ENCODE measurements around the gene MSGN1. TPM values are rescaled to one million over a fixed set of nuclear protein-coding genes. Genes with fewer than 3 reads are reported as not detected.

MSGN1 gene
- total RNA-seq, 1 experiment from 2014 or later = not detected

DNA sequence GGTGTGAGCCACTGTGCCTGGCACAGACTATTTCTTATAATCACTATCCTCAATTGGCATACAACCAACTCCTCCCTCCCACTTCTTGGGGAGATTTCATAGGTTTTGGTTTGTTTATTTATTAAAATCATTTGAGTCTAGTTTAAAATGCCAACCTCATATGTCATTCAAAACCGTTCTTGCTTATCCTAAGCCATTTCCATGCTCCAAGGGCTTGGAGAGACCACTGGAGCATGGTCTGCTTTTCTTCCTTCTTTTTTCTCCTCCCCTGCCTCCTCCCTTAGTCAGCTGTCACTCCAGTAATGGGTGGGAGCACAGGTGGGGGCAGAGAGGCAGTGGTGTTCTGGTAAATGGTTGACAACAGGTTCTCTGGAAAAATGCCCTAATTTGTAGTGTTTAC is 41.8 kb downstream of the MSGN1 start:
- Histone ChIP-seq H2AFZ (no peak overlapping the region), H3F3A (ENCODE audit: insufficient read depth, low read depth) (no peaks in the 10 kb centered on the region), H3K27ac (no peak overlapping the region), H3K4me1 (replicated peaks; ENCODE audit: insufficient read depth) (peaks cover 5% of the 10 kb centered on the region; the same call in 1 of the 2 replicates), H4K20me1 (ENCODE audit: insufficient read depth) (no peaks in the 10 kb centered on the region), H3K36me3 (ENCODE audit: low read depth) (no peaks in the 10 kb centered on the region), H3K79me2 (ENCODE audit: low read depth) (no peaks in the 10 kb centered on the region), H3K9me2 (ENCODE audit: insufficient read depth) (no peaks in the 10 kb centered on the region), H3K4me2 (no peak overlapping the region), H3K4me3 (no peak overlapping the region), H3K9me3 (ENCODE audit: insufficient read depth, low read depth) (no peaks in the 10 kb centered on the region), H3K27me3 (ENCODE audit: insufficient read depth, low read depth) (no peaks in the 10 kb centered on the region)
- CTCF ChIA-PET = no interaction called here
- TF ChIP-seq, protein P1, sequence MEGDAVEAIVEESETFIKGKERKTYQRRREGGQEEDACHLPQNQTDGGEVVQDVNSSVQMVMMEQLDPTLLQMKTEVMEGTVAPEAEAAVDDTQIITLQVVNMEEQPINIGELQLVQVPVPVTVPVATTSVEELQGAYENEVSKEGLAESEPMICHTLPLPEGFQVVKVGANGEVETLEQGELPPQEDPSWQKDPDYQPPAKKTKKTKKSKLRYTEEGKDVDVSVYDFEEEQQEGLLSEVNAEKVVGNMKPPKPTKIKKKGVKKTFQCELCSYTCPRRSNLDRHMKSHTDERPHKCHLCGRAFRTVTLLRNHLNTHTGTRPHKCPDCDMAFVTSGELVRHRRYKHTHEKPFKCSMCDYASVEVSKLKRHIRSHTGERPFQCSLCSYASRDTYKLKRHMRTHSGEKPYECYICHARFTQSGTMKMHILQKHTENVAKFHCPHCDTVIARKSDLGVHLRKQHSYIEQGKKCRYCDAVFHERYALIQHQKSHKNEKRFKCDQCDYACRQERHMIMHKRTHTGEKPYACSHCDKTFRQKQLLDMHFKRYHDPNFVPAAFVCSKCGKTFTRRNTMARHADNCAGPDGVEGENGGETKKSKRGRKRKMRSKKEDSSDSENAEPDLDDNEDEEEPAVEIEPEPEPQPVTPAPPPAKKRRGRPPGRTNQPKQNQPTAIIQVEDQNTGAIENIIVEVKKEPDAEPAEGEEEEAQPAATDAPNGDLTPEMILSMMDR (conservative IDR thresholded peaks at IDR 0.05) = no peak
- no peak for TF ChIP-seq EZH2 (IDR thresholded peaks at IDR 0.05; ENCODE audit: low read depth)
- POLR2A ChIA-PET (ENCODE audit: unreplicated experiment) = no interaction called here
- intact Hi-C loops (cut with micrococcal nuclease; ENCODE audit: unreplicated experiment) = no loop called here
- BruUV-seq (replicated peaks) = no TSS peak
- DNase-seq = no peak

DNA sequence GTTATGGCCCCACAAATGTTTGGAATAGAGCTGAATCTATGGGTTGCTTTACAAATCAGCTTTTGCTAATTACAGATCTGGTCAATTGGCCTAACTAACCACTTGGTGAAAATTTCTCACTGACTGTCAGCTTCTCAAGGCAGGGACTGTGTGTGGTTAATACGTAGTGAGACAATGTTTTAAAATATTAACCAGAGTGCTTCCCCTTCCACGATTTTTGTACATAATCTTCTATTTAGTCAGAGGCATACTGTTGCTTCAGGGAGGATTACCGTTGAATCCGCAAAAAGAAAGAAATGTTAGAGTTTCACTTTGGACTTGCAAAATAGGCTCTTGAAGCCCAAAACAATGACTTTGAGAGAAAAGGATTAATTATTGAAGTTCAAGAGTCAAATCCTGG is 47.3 kb downstream of the MSGN1 start:
- H3K9me3 ChIP-seq (ENCODE audit: insufficient read depth, low read depth) = no peaks in the 10 kb centered on the region
- H2AFZ ChIP-seq = no peak overlapping the region
- H3K4me3 ChIP-seq = no peak overlapping the region
- H3K4me2 ChIP-seq = no peak overlapping the region
- H3K9me2 ChIP-seq (ENCODE audit: insufficient read depth) = 0 out of 2 replicates have a peak, but pooled peaks cover 4% of the 10 kb centered on the region
- no peak for TF ChIP-seq EZH2 (IDR thresholded peaks at IDR 0.05; ENCODE audit: low read depth)
- TF ChIP-seq, protein P1 (conservative IDR thresholded peaks at IDR 0.05) = no peak
- no TSS peak for BruUV-seq (replicated peaks)
- no peaks in the 10 kb centered on the region for H3F3A ChIP-seq (ENCODE audit: insufficient read depth, low read depth)
- H3K36me3 ChIP-seq (ENCODE audit: low read depth) = no peaks in the 10 kb centered on the region
- no peaks in the 10 kb centered on the region for H3K4me1 ChIP-seq (replicated peaks; ENCODE audit: insufficient read depth)
- no peak for DNase-seq
- H3K79me2 ChIP-seq (ENCODE audit: low read depth) = no peaks in the 10 kb centered on the region
- H3K27ac ChIP-seq = no peak overlapping the region
- ChIA-PET CTCF (no interaction called here), POLR2A (ENCODE audit: unreplicated experiment) (no interaction called here)
- intact Hi-C loops (cut with micrococcal nuclease; ENCODE audit: unreplicated experiment) = no loop called here
- no peaks in the 10 kb centered on the region for H4K20me1 ChIP-seq (ENCODE audit: insufficient read depth)
- no peaks in the 10 kb centered on the region for H3K27me3 ChIP-seq (ENCODE audit: insufficient read depth, low read depth)

DNA sequence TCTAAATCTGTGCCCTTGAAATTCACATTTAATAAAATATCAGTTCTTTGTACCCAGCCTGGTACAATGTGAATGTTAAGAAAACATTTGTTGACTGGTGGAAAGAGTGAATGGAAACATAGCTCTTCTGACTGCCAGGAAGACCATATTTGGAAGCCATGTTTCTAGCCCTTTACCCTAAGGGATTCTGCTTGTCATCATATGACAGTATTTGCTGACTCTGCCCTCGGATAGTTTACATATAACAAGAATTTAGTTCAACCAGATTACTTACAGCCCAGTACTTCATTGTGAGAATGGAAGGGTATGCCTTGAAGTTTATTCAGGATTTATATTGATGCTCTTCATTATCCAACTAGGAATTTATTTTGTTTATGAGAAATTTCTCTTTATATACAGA is 48.4 kb downstream of the MSGN1 start:
- no peak overlapping the region for H3K4me2 ChIP-seq
- no peaks in the 10 kb centered on the region for H3K27me3 ChIP-seq (ENCODE audit: insufficient read depth, low read depth)
- H3K9me3 ChIP-seq (ENCODE audit: insufficient read depth, low read depth) = no peaks in the 10 kb centered on the region
- no TSS peak for BruUV-seq (replicated peaks)
- no peak overlapping the region for H3K4me3 ChIP-seq
- H3K79me2 ChIP-seq (ENCODE audit: low read depth) = no peaks in the 10 kb centered on the region
- H4K20me1 ChIP-seq (ENCODE audit: insufficient read depth) = no peaks in the 10 kb centered on the region
- H3K4me1 ChIP-seq (replicated peaks; ENCODE audit: insufficient read depth) = 0 out of 2 replicates have a peak, but pooled peaks cover 4% of the 10 kb centered on the region
- POLR2A ChIA-PET (ENCODE audit: unreplicated experiment) = no interaction called here
- no peak for DNase-seq
- H3K27ac ChIP-seq = no peak overlapping the region
- H3K9me2 ChIP-seq (ENCODE audit: insufficient read depth) = 0 out of 2 replicates have a peak, but pooled peaks cover 4% of the 10 kb centered on the region
- H3K36me3 ChIP-seq (ENCODE audit: low read depth) = no peaks in the 10 kb centered on the region
- H2AFZ ChIP-seq = no peak overlapping the region
- CTCF ChIA-PET = no interaction called here
- no peaks in the 10 kb centered on the region for H3F3A ChIP-seq (ENCODE audit: insufficient read depth, low read depth)
- TF ChIP-seq, protein P1 (conservative IDR thresholded peaks at IDR 0.05) = no peak
- no peak for TF ChIP-seq EZH2 (IDR thresholded peaks at IDR 0.05; ENCODE audit: low read depth)
- intact Hi-C loops (cut with micrococcal nuclease; ENCODE audit: unreplicated experiment) = no loop called here

All from PC-9 (cell line).